ENCODE measurements around the gene NUPR2. TPM values are rescaled to one million over a fixed set of nuclear protein-coding genes. Genes with fewer than 3 reads are reported as not detected.
A peak's percentile ranks its signal among the peaks of the same experiment; 100 is the strongest.
"Not testable (repeated sequence)": the region's sequence is repeated elsewhere in the genome, so short reads cannot be mapped to it uniquely, and the experiment has no call there.

The NUPR2 gene
- total RNA-seq, 2 experiments from 2014 or later = not detected

DNA sequence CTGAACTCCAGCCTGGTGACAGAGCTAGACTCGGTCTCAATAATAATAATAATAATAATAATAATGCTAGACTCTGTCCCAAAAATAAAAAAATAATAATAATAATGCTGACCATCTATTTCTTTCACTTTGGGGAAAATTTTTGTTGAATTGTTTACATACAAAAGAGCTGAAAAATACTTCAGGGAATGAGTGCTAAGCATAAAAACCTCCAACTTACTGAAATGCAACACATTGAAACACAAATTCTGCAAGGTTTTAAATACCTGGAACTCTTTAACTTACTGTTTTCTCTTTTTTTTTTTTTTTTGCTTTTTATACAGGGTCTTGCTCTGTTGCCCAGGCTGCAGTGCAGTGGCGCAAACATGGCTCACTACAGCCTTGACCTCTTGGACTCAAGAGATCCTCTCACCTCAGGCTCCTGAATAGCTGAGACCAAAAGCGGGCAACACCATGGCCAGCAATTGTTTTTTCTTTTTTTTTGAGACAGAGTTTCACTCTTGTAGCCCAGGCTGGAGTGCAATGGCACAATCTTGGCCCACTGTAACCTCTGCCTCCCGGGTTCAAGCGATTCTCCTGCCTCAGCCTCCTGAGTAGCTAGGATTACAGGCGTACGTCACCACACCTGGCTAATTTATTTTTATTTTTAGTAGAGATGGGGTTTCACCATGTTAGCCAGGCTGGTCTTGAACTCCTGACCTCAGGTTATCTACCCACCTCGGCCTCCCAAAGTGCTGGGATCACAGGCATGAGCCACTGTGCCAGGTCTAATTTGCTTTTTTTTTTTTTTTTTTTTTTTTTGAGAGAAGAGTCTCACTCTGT lies 17.8 kb downstream of the NUPR2 start:
- H3K27me3 Mint-ChIP-seq, DNase-seq, H3K4me3 Mint-ChIP-seq, H3K9me3 Mint-ChIP-seq, H3K4me1 Mint-ChIP-seq, H3K27ac Mint-ChIP-seq: not testable (repeated sequence)
- peaks cover 27% of the 10 kb centered on the region for H3K36me3 Mint-ChIP-seq

GRCh38 chr7:56097700-56098099 lies 18.5 kb downstream of the NUPR2 start:
- H3K27me3 Mint-ChIP-seq = no peaks in the 10 kb centered on the region
- H3K4me1 Mint-ChIP-seq = no peaks in the 10 kb centered on the region
- peaks cover 24% of the 10 kb centered on the region for H3K36me3 Mint-ChIP-seq
- no peak for DNase-seq
- no peak overlapping the region for H3K27ac Mint-ChIP-seq
- H3K9me3 Mint-ChIP-seq = no peaks in the 10 kb centered on the region
- no peak overlapping the region for H3K4me3 Mint-ChIP-seq

- no peak for DNase-seq
- H3K27ac Mint-ChIP-seq = no peak within 1 kb of the TSS
- H3K4me1 Mint-ChIP-seq = no peaks in the 10 kb centered on the region
- H3K4me3 Mint-ChIP-seq = no peak within 1 kb of the TSS
- no peaks in the 10 kb centered on the region for H3K27me3 Mint-ChIP-seq
- no peaks in the 10 kb centered on the region for H3K9me3 Mint-ChIP-seq
- H3K36me3 Mint-ChIP-seq = peaks cover 9% of the 10 kb centered on the region
Measured at GRCh38 chr7:56092789-56093531, 23.3 kb downstream of the NUPR2 start, which contains the start of gene PHKG1. TSS of gene PHKG1 (minus strand) at chr7:56092952. CDS start at chr7:56088941, 4,011 bp downstream.

DNA sequence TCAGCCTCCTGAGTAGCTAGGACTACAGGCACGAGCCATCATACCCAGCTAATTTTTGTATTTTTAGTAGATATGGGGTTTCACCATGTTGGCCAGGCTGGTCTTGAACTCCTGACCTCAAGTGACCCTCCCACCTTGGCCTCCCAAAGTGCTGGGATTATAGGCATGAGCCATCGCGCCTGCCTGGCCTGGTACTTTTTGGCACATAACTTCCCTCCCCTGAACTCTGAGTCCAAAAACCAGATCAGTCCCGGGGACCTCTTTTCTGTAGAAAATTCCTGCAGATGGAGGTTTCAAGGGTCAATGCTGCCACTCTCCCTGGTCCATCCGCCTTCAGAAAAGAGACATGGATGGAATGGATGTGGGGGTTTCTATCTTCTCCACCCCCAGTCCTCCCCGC lies 23.8 kb downstream of the NUPR2 start:
- not testable (repeated sequence) for H3K36me3 Mint-ChIP-seq, H3K4me3 Mint-ChIP-seq, H3K4me1 Mint-ChIP-seq, H3K27me3 Mint-ChIP-seq, DNase-seq, H3K9me3 Mint-ChIP-seq, H3K27ac Mint-ChIP-seq

GRCh38 chr7:56091591-56091990 lies 24.6 kb downstream of the NUPR2 start:
- H3K4me1 Mint-ChIP-seq = no peaks in the 10 kb centered on the region
- peaks cover 9% of the 10 kb centered on the region for H3K36me3 Mint-ChIP-seq
- no peak for DNase-seq
- no peak overlapping the region for H3K4me3 Mint-ChIP-seq
- H3K27ac Mint-ChIP-seq = no peak overlapping the region
- H3K27me3 Mint-ChIP-seq = no peaks in the 10 kb centered on the region
- H3K9me3 Mint-ChIP-seq = no peaks in the 10 kb centered on the region

DNA sequence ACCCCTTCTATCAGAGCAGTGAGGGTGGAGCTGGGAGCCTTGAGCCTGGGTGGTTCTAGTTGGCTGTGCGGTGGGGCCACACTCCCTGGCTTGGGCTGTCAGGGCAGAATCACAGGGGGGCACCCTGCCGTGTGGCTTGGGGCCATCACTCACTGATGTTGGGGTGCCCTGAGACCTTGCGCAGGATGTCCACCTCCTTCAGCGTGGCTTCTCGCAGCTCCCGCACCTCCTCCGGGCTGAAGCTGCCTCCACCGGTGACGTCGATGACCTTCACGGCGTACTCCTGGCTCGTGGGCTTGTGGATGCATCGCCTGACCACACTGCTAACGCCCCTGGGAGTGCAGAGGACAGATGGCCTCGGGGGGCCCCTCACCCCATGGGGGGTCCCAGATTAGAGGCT lies 28.8 kb downstream of the NUPR2 start:
- H3K27me3 Mint-ChIP-seq = no peaks in the 10 kb centered on the region
- no peak overlapping the region for H3K27ac Mint-ChIP-seq
- H3K36me3 Mint-ChIP-seq = peaks cover 7% of the 10 kb centered on the region
- H3K4me3 Mint-ChIP-seq = no peak overlapping the region
- no peak for DNase-seq
- H3K4me1 Mint-ChIP-seq = no peaks in the 10 kb centered on the region
- H3K9me3 Mint-ChIP-seq = no peaks in the 10 kb centered on the region

DNA sequence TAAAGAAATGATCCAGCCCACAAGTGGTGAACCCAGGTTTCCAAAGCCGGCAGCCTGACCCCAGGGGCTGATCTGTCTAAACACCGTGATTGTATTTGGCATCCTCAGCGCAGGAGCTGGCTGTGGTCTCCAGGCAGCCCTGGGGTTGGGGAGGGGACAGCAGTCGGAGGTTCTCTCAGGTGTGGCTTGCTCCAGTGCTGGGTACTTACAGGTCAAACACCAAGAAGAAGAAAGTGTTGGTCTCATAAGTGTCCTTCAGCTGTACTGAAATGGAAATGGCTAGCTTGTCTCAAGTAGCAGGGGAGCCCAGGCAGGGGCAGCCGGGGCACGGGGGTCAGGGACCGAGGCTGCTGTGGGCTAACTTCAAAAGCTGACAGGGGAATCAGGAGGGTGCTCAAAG lies 29.5 kb downstream of the NUPR2 start:
- Mint-ChIP-seq H3K36me3 (peaks cover 9% of the 10 kb centered on the region), H3K27ac (no peak overlapping the region), H3K9me3 (no peaks in the 10 kb centered on the region), H3K27me3 (no peaks in the 10 kb centered on the region), H3K4me3 (no peak overlapping the region), H3K4me1 (no peaks in the 10 kb centered on the region)
- DNase-seq = no peak

DNA sequence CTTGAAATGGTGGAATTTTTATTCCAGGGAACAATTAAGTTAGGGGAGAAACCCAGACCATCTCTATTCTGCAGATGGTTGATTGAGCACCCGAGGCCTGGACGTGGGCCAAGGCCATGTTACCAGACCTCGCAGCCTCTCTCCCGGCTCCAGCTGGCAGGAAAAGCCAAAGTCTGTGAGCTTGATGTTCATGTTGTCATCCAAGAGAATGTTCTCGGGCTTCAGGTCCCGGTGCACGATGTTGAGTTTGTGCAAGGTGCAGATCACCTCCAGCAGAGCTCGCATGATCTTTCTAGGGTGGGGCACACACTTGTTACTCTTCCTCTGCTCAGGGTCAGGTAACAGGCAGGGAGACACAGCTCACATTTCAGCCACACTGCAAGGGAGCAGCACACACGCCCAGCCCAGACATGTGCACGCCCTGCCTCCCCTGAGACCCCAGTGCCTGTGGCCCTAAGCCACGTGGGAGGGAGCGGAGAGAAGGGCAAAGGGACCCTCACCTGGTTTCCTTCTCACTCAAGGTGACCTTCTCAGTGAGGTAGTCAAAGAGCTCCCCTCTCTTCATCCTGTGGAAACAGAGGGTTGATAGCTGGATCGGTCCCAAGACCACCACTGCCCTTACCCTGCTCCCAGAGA lies 32.9 kb downstream of the NUPR2 start:
- H3K27ac Mint-ChIP-seq = peak overlapping the region; percentile 25

GRCh38 chr7:56081626-56082340 lies 34.4 kb downstream of the NUPR2 start:
- Mint-ChIP-seq H3K27ac (no peak overlapping the region), H3K9me3 (no peaks in the 10 kb centered on the region), H3K4me1 (no peaks in the 10 kb centered on the region), H3K4me3 (no peak overlapping the region), H3K36me3 (peaks cover 7% of the 10 kb centered on the region), H3K27me3 (no peaks in the 10 kb centered on the region)
- no peak for DNase-seq

More for the DNA sequence above, 32.9 kb downstream of the NUPR2 start:
- no peak for DNase-seq
- H3K27me3 Mint-ChIP-seq = no peaks in the 10 kb centered on the region
- H3K4me1 Mint-ChIP-seq = no peaks in the 10 kb centered on the region
- H3K36me3 Mint-ChIP-seq = peaks cover 6% of the 10 kb centered on the region
- no peaks in the 10 kb centered on the region for H3K9me3 Mint-ChIP-seq
- no peak overlapping the region for H3K4me3 Mint-ChIP-seq

GRCh38 chr7:56080726-56081435 lies 35.3 kb downstream of the NUPR2 start:
- not testable (repeated sequence) for H3K4me1 Mint-ChIP-seq, H3K9me3 Mint-ChIP-seq, H3K36me3 Mint-ChIP-seq, H3K27me3 Mint-ChIP-seq, DNase-seq, H3K4me3 Mint-ChIP-seq
- peak overlapping the region; percentile 7 for H3K27ac Mint-ChIP-seq

- H3K4me1 Mint-ChIP-seq = no peaks in the 10 kb centered on the region
- no peak overlapping the region for H3K27ac Mint-ChIP-seq
- H3K4me3 Mint-ChIP-seq = no peak overlapping the region
- H3K36me3 Mint-ChIP-seq = peaks cover 12% of the 10 kb centered on the region
- H3K9me3 Mint-ChIP-seq = no peaks in the 10 kb centered on the region
- DNase-seq = no peak
- no peaks in the 10 kb centered on the region for H3K27me3 Mint-ChIP-seq
Measured at GRCh38 chr7:56079450-56080185, 36.6 kb downstream of the NUPR2 start.

GRCh38 chr7:56078196-56078595 lies 38.0 kb downstream of the NUPR2 start:
- no peak for DNase-seq
- H3K9me3 Mint-ChIP-seq = no peaks in the 10 kb centered on the region
- H3K4me3 Mint-ChIP-seq = no peak overlapping the region
- H3K27me3 Mint-ChIP-seq = no peaks in the 10 kb centered on the region
- peaks cover 14% of the 10 kb centered on the region for H3K36me3 Mint-ChIP-seq
- H3K27ac Mint-ChIP-seq = no peak overlapping the region
- H3K4me1 Mint-ChIP-seq = peaks cover 3% of the 10 kb centered on the region

DNA sequence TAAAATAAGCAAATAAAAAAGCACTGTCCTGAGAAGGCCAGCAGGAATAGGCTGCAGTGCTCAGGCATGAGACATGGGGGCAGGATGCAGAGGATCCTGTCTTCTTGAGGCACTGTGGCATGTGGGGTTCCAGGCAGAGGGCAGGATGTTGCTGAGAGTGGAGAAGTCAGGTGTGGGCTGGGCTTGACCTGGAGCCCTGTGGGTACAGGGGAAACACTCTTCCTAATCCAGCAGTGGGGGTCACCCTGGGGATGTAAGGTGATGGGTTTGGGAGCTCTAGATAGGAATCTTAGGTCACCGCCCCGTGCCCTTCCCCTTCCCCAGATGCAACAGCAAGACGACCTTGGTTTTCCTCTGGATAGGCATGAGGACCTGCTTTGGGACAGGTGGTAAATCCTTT lies 38.5 kb downstream of the NUPR2 start:
- Mint-ChIP-seq H3K27me3 (no peaks in the 10 kb centered on the region), H3K4me1 (peaks cover 3% of the 10 kb centered on the region), H3K9me3 (no peaks in the 10 kb centered on the region), H3K27ac (no peak overlapping the region), H3K36me3 (peaks cover 16% of the 10 kb centered on the region), H3K4me3 (no peak overlapping the region)
- DNase-seq = no peak

- H3K4me3 Mint-ChIP-seq = no peak overlapping the region
- peak overlapping the region; percentile 76 for H3K27ac Mint-ChIP-seq
Measured at GRCh38 chr7:56074371-56074791, 41.8 kb downstream of the NUPR2 start.

More at GRCh38 chr7:56074371-56074791, 41.8 kb downstream of the NUPR2 start:
- Mint-ChIP-seq H3K27me3 (no peaks in the 10 kb centered on the region), H3K4me1 (peaks cover 3% of the 10 kb centered on the region), H3K9me3 (no peaks in the 10 kb centered on the region), H3K36me3 (peaks cover 21% of the 10 kb centered on the region)
- peak; percentile 60 for DNase-seq

Measured in activated naive CD8-positive, alpha-beta T cell treated with anti-CD3 and anti-CD28 coated beads for 36 hours (primary cell).